ENCODE measurements around the gene ATP2B2.

- TF ChIP-seq CTCF (IDR thresholded peaks at IDR 0.05; ENCODE audit: low read depth, low read length) (no peak), EZH2phosphoT487 (IDR thresholded peaks at IDR 0.05; ENCODE audit: low read depth) (no peak)
Observed at GRCh38 chr3:10390641-10391373, 114.6 kb downstream of the ATP2B2 start.
